Measurements from ENCODE around the gene MCTP1. TPM values are rescaled to one million over a fixed set of nuclear protein-coding genes. Genes with fewer than 3 reads are reported as not detected.
"Not testable (repeated sequence)": the region's sequence is repeated elsewhere in the genome, so short reads cannot be mapped to it uniquely, and the experiment has no call there.

Gene MCTP1
- polyA plus RNA-seq, 1 donor (not counting 4 experiments of a cell fraction or from before 2014, with no cell fraction given), result 4.9 TPM

GRCh38 chr5:94849324-94849723 is 435.6 kb downstream of the MCTP1 start:
- DNase-seq (ENCODE audit: low read depth, low spot score) (no peak), FAIRE-seq (no peak)
- TF ChIP-seq, protein P1, sequence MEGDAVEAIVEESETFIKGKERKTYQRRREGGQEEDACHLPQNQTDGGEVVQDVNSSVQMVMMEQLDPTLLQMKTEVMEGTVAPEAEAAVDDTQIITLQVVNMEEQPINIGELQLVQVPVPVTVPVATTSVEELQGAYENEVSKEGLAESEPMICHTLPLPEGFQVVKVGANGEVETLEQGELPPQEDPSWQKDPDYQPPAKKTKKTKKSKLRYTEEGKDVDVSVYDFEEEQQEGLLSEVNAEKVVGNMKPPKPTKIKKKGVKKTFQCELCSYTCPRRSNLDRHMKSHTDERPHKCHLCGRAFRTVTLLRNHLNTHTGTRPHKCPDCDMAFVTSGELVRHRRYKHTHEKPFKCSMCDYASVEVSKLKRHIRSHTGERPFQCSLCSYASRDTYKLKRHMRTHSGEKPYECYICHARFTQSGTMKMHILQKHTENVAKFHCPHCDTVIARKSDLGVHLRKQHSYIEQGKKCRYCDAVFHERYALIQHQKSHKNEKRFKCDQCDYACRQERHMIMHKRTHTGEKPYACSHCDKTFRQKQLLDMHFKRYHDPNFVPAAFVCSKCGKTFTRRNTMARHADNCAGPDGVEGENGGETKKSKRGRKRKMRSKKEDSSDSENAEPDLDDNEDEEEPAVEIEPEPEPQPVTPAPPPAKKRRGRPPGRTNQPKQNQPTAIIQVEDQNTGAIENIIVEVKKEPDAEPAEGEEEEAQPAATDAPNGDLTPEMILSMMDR (optimal IDR thresholded peaks at IDR 0.05 in 1 of 3, IDR thresholded peaks at IDR 0.05 in 1 of 3, conservative IDR thresholded peaks at IDR 0.05 in 1 of 3; ENCODE audit: extremely low read depth in 1 of 3, insufficient read depth in 2 of 3, low read length in 3 of 3), result no peak
- TF ChIP-seq EZH2 (IDR thresholded peaks at IDR 0.05; ENCODE audit: low read length), result no peak
- H2AFZ ChIP-seq (ENCODE audit: control insufficient read depth, low read length), result no peak overlapping the region
- H3K9me1 ChIP-seq (ENCODE audit: control insufficient read depth, extremely low read depth, insufficient read depth, low read length), result no peaks in the 10 kb centered on the region
- H3K4me3 ChIP-seq (ENCODE audit: control insufficient read depth in 2 of 3, extremely low read depth in 1 of 3, insufficient read depth in 2 of 3, low read depth in 1 of 3, low read length in 3 of 3), result no peak overlapping the region
- dilution Hi-C loops (cut with MboI; ENCODE audit: extremely low pct_ligation_motif_present, low sequenced_read_pairs), result no loop called here
- H3K27me3 ChIP-seq (ENCODE audit: control insufficient read depth, extremely low read depth, insufficient read depth, low read length), result no peaks in the 10 kb centered on the region
- H3K36me3 ChIP-seq (ENCODE audit: control insufficient read depth in 2 of 2, extremely low read depth in 1 of 2, insufficient read depth in 2 of 2, low read length in 2 of 2), result no peaks in the 10 kb centered on the region
- H3K79me2 ChIP-seq (ENCODE audit: control insufficient read depth, insufficient read depth, low read length), result no peaks in the 10 kb centered on the region
- no peaks in the 10 kb centered on the region for H3K4me1 ChIP-seq (ENCODE audit: control insufficient read depth, extremely low read depth, insufficient read depth, low read length)
- H3K27ac ChIP-seq (ENCODE audit: control insufficient read depth, insufficient read depth, low read length), result no peak overlapping the region
- H3K9ac ChIP-seq (ENCODE audit: control insufficient read depth, extremely low read depth, insufficient read depth, low read length), result no peak overlapping the region
- H3K9me3 ChIP-seq (ENCODE audit: control insufficient read depth, low read depth, low read length), result no peaks in the 10 kb centered on the region
- no peaks in the 10 kb centered on the region for H4K20me1 ChIP-seq (ENCODE audit: control insufficient read depth, extremely low read depth, insufficient read depth, low read length)
- H3K4me2 ChIP-seq (ENCODE audit: control insufficient read depth, extremely low read depth, insufficient read depth, low read depth, low read length), result no peak overlapping the region

DNA sequence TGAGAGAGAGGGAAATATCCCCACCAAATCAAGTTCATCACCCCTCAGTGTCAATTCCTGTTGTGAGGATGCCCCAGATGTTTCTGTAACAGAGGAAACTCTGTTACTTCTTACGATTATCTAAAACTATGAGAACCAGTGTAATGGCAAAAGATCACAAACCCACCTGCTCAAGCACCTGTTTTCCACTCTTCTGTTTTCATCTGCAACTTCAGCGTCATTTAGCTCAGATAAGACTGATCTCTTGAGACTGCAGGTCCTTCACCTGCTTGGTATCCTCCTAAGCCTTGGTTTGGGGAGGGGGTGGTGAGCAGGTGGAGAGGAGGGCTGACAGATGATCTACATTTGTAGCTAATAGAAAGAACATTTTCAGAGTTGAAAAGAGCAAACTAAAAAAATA is 437.2 kb downstream of the MCTP1 start:
- DNase-seq (ENCODE audit: low read depth, low spot score), result no peak
- no peak overlapping the region for H2AFZ ChIP-seq (ENCODE audit: control insufficient read depth, low read length)
- H3K9ac ChIP-seq (ENCODE audit: control insufficient read depth, extremely low read depth, insufficient read depth, low read length), result no peak overlapping the region
- H3K9me1 ChIP-seq (ENCODE audit: control insufficient read depth, extremely low read depth, insufficient read depth, low read length), result no peaks in the 10 kb centered on the region
- no peak for FAIRE-seq
- no peaks in the 10 kb centered on the region for H3K36me3 ChIP-seq (ENCODE audit: control insufficient read depth in 2 of 2, extremely low read depth in 1 of 2, insufficient read depth in 2 of 2, low read length in 2 of 2)
- no peak overlapping the region for H3K4me3 ChIP-seq (ENCODE audit: control insufficient read depth in 2 of 3, extremely low read depth in 1 of 3, insufficient read depth in 2 of 3, low read depth in 1 of 3, low read length in 3 of 3)
- TF ChIP-seq EZH2 (IDR thresholded peaks at IDR 0.05; ENCODE audit: low read length), result no peak
- no peaks in the 10 kb centered on the region for H3K4me1 ChIP-seq (ENCODE audit: control insufficient read depth, extremely low read depth, insufficient read depth, low read length)
- no peaks in the 10 kb centered on the region for H3K79me2 ChIP-seq (ENCODE audit: control insufficient read depth, insufficient read depth, low read length)
- H3K27ac ChIP-seq (ENCODE audit: control insufficient read depth, insufficient read depth, low read length), result no peak overlapping the region
- H3K4me2 ChIP-seq (ENCODE audit: control insufficient read depth, extremely low read depth, insufficient read depth, low read depth, low read length), result no peak overlapping the region
- dilution Hi-C loops (cut with MboI; ENCODE audit: extremely low pct_ligation_motif_present, low sequenced_read_pairs), result no loop called here
- no peaks in the 10 kb centered on the region for H4K20me1 ChIP-seq (ENCODE audit: control insufficient read depth, extremely low read depth, insufficient read depth, low read length)
- no peaks in the 10 kb centered on the region for H3K27me3 ChIP-seq (ENCODE audit: control insufficient read depth, extremely low read depth, insufficient read depth, low read length)
- no peaks in the 10 kb centered on the region for H3K9me3 ChIP-seq (ENCODE audit: control insufficient read depth, low read depth, low read length)

GRCh38 chr5:94847019-94847418 is 437.9 kb downstream of the MCTP1 start:
- no peaks in the 10 kb centered on the region for H3K79me2 ChIP-seq (ENCODE audit: control insufficient read depth, insufficient read depth, low read length)
- no peaks in the 10 kb centered on the region for H3K36me3 ChIP-seq (ENCODE audit: control insufficient read depth in 2 of 2, extremely low read depth in 1 of 2, insufficient read depth in 2 of 2, low read length in 2 of 2)
- TF ChIP-seq EZH2 (IDR thresholded peaks at IDR 0.05; ENCODE audit: low read length), result no peak
- TF ChIP-seq, protein P1 (optimal IDR thresholded peaks at IDR 0.05 in 1 of 3, IDR thresholded peaks at IDR 0.05 in 1 of 3, conservative IDR thresholded peaks at IDR 0.05 in 1 of 3; ENCODE audit: extremely low read depth in 1 of 3, insufficient read depth in 2 of 3, low read length in 3 of 3), result no peak
- no peaks in the 10 kb centered on the region for H3K4me1 ChIP-seq (ENCODE audit: control insufficient read depth, extremely low read depth, insufficient read depth, low read length)
- FAIRE-seq (no peak), DNase-seq (ENCODE audit: low read depth, low spot score) (no peak)
- dilution Hi-C loops (cut with MboI; ENCODE audit: extremely low pct_ligation_motif_present, low sequenced_read_pairs), result no loop called here
- no peaks in the 10 kb centered on the region for H3K9me3 ChIP-seq (ENCODE audit: control insufficient read depth, low read depth, low read length)
- H3K27me3 ChIP-seq (ENCODE audit: control insufficient read depth, extremely low read depth, insufficient read depth, low read length), result no peaks in the 10 kb centered on the region
- H3K9ac ChIP-seq (ENCODE audit: control insufficient read depth, extremely low read depth, insufficient read depth, low read length), result no peak overlapping the region
- no peak overlapping the region for H3K27ac ChIP-seq (ENCODE audit: control insufficient read depth, insufficient read depth, low read length)
- no peaks in the 10 kb centered on the region for H3K9me1 ChIP-seq (ENCODE audit: control insufficient read depth, extremely low read depth, insufficient read depth, low read length)
- H4K20me1 ChIP-seq (ENCODE audit: control insufficient read depth, extremely low read depth, insufficient read depth, low read length), result no peaks in the 10 kb centered on the region
- H3K4me2 ChIP-seq (ENCODE audit: control insufficient read depth, extremely low read depth, insufficient read depth, low read depth, low read length), result no peak overlapping the region
- no peak overlapping the region for H2AFZ ChIP-seq (ENCODE audit: control insufficient read depth, low read length)
- H3K4me3 ChIP-seq (ENCODE audit: control insufficient read depth in 2 of 3, extremely low read depth in 1 of 3, insufficient read depth in 2 of 3, low read depth in 1 of 3, low read length in 3 of 3), result no peak overlapping the region

DNA sequence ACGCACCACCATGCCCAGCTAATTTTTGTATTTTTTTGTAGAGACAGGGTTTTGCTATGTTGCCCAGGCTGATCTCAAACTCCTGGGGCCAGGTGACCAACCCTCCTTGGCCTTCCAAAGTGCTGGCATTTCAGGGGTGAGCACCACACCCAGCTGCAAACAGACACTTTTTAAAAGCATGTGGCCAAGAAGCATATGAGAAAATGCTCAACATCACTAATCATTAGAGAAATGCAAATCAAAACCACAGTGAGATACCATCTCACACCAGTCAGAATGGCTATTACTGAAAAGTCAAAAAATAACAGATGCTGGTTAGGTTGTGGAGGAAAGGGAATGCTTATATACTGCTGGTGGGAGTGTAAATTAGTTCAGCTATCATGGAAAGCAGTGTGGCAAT is 439.2 kb downstream of the MCTP1 start:
- DNase-seq (ENCODE audit: low read depth, low spot score); H3K4me3 ChIP-seq (ENCODE audit: control insufficient read depth in 2 of 3, extremely low read depth in 1 of 3, insufficient read depth in 2 of 3, low read depth in 1 of 3, low read length in 3 of 3); H4K20me1 ChIP-seq (ENCODE audit: control insufficient read depth, extremely low read depth, insufficient read depth, low read length); H3K79me2 ChIP-seq (ENCODE audit: control insufficient read depth, insufficient read depth, low read length); H3K27ac ChIP-seq (ENCODE audit: control insufficient read depth, insufficient read depth, low read length); H3K9ac ChIP-seq (ENCODE audit: control insufficient read depth, extremely low read depth, insufficient read depth, low read length); FAIRE-seq; dilution Hi-C loops (cut with MboI; ENCODE audit: extremely low pct_ligation_motif_present, low sequenced_read_pairs); H3K27me3 ChIP-seq (ENCODE audit: control insufficient read depth, extremely low read depth, insufficient read depth, low read length); H3K36me3 ChIP-seq (ENCODE audit: control insufficient read depth in 2 of 2, extremely low read depth in 1 of 2, insufficient read depth in 2 of 2, low read length in 2 of 2); H3K9me3 ChIP-seq (ENCODE audit: control insufficient read depth, low read depth, low read length); H3K4me2 ChIP-seq (ENCODE audit: control insufficient read depth, extremely low read depth, insufficient read depth, low read depth, low read length); H3K9me1 ChIP-seq (ENCODE audit: control insufficient read depth, extremely low read depth, insufficient read depth, low read length); H2AFZ ChIP-seq (ENCODE audit: control insufficient read depth, low read length); H3K4me1 ChIP-seq (ENCODE audit: control insufficient read depth, extremely low read depth, insufficient read depth, low read length): not testable (repeated sequence)
